ENCODE results near the gene HNRNPUL1.

- no peak for TF ChIP-seq CTCF (IDR thresholded peaks at IDR 0.05)
- no peak for TF ChIP-seq POLR2A (IDR thresholded peaks at IDR 0.05)
Measured at GRCh38 chr19:41311613-41312012, 47.4 kb downstream of the HNRNPUL1 start.
